AG04450 (cell line): Measurements from ENCODE around the gene FREY1. TPM values are rescaled to one million over a fixed set of nuclear protein-coding genes. Genes with fewer than 3 reads are reported as not detected.

Experiments used
- CTCF ChIA-PET: fragments of 300-600, 350-600 bp; formaldehyde crosslinking; extraction: SDS; loops from one replicate; lab custom pipeline; 2022; ENCODE audit warnings: antibody characterized with exemption, inconsistent platforms; lab: Charles Lee
- POLR2A ChIA-PET: fragments of 350-600 bp; formaldehyde crosslinking; extraction: SDS; loops from one replicate; lab custom pipeline; 2021; ENCODE audit warnings: antibody characterized with exemption, inconsistent platforms; lab: Yijun Ruan, JAX
- DNase-seq: peaks from one replicate; pipeline ENCODE4 v3.0.0-alpha.2; 2011; ENCODE audit warnings: low read depth, low spot score
- H3K27ac ChIP-seq: one replicate; pipeline ENCODE4 v1.5.1; 2012; ENCODE audit warnings: low read depth, low read length, control low read depth
- H3K27me3 ChIP-seq: one replicate; pipeline ENCODE4 v1.6.0; 2012; ENCODE audit warnings: low read length; ENCODE audit not compliant: control insufficient read depth, insufficient read depth
- H3K4me3 ChIP-seq: 2 replicates; pipeline ENCODE4 v1.5.1; 2011; ENCODE audit warnings: mild to moderate bottlenecking, low read depth, low read length, control low read depth
- H3K9me3 ChIP-seq: 2 replicates; pipeline ENCODE4 v1.5.1; 2012; ENCODE audit warnings: low read length; ENCODE audit not compliant: control insufficient read depth, insufficient read depth
- CTCF ChIP-seq: IDR thresholded peaks from 2 replicates; pipeline ENCODE4 v1.5.1; 2011; ENCODE audit warnings: low read depth, low read length, control low read depth, inconsistent platforms
- polyA plus RNA-seq: library from polyadenylated mRNA; depleted of rRNA; stranded (reverse); fragments of >200 nt; gene quantifications from 2 replicates; pipeline ENCODE4 v1.2.3, GENCODE V29; 2011

FREY1 gene
- polyA plus RNA-seq, 1 experiment = not detected

- ChIA-PET CTCF (interaction anchor here (1.4 kb wide), 1 partner anchor 41 kb away, joined by 3 read pairs; no protein-coding TSS in a partner anchor), POLR2A (no interaction called here)
- H3K4me3 ChIP-seq = no peak overlapping the region
- H3K27ac ChIP-seq = no peak overlapping the region
- no peak for DNase-seq
- H3K9me3 ChIP-seq = peaks cover 3% of the 10 kb centered on the region; the same call in 1 of the 2 replicates
- TF ChIP-seq CTCF = no peak
- peaks cover 51% of the 10 kb centered on the region for H3K27me3 ChIP-seq
Observed at GRCh38 chr11:45924036-45924915, 17.2 kb upstream of the FREY1 start.

DNA sequence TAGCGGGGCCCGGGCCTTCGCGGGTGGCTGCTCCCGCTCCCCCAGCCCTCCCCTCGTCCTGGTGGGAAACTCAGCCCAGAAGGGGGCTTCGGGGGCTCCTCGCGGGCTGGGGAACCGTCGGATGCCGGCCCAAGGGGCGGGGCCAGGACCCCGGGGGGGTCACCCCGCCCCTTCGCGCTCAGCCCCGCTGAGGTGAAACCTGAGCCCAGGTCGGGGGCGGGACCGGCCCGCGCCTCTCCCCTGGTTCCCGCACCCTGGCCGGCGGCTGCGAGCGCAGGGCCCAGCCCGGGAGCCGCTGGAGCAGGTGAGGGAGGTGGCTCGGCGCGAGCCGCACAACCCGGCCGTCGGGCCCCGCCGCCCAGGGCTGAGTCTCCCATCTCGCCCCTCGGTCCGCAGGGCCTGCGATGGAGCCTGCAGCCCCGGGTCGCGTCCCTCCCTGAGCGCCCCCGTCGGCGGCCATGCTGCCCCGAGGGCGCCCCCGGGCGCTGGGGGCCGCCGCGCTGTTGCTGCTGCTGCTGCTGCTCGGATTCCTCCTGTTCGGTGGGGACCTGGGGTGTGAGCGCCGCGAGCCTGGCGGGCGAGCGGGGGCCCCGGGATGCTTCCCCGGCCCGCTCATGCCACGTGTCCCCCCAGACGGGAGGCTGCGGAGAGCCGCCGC is 15.5 kb upstream of the FREY1 start, which contains the start of gene LARGE2:
LARGE2 (plus strand) TSS at position 232 of the 658 bp plus-strand sequence; CDS start at position 459, 227 bp downstream.
- ChIA-PET POLR2A (no interaction called here), CTCF (interaction anchor here (0.5 to 0.8 kb wide), 2 partner anchors 84 to 96 kb away, joined by 3 to 5 read pairs; no protein-coding TSS in a partner anchor)
- Histone ChIP-seq H3K27ac (no peak within 1 kb of the TSS), H3K9me3 (peaks cover 4% of the 10 kb centered on the region; the same call in 1 of the 2 replicates), H3K27me3 (peaks cover 51% of the 10 kb centered on the region), H3K4me3 (no peak within 1 kb of the TSS)
- DNase-seq = no peak
- no peak for TF ChIP-seq CTCF

GRCh38 chr11:45921561-45922424 is 14.7 kb upstream of the FREY1 start:
- no peak for TF ChIP-seq CTCF
- DNase-seq = no peak
- Histone ChIP-seq H3K4me3 (no peak overlapping the region), H3K9me3 (peaks cover 8% of the 10 kb centered on the region; the same call in 1 of the 2 replicates), H3K27me3 (peaks cover 50% of the 10 kb centered on the region), H3K27ac (no peak overlapping the region)
- CTCF ChIA-PET = no interaction called here
- POLR2A ChIA-PET = no interaction called here

DNA sequence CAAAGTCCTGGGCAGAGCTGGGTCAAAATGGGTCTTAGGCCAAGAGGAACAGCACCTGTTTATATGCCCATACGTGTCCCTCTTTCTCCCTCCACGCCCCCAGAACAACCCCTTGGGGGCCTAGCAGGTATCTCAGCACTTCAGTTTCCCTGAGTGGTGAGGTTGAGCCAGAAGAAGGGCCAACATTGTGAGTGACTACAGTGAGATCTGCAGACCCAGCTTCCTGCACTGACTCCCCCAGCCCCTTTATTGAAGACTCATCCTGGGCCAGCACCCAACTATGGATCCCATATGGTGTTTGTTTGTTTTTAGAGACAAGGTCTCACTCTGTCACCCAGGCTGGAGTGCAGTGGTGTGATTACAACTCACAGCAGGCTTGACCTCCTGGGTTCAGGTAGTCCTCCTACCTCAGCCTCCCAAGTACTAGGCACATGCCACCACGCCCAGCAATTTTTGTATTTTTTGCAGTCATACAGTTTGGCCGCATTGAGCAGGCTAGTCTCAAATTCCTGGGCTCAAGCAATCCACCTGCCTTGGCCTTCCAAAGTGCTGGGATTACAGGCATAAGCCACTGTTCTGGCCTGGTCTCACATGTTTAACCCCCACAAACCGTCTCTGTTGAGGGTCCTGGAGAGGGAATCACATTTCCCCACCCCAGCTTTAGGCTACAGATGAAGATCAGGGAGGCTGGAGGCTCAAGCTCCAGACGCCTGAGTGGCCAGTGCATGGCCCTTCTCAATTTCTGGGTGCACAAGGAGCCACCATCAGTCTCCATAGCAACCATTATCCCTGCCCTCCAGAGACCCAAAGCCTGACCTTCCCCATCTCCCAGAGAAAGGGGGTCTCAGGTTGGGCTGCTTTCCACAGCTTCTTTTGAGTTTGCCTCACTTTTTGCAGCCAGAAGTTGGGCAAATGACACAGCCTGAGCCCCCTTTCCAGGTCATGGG is 13.7 kb upstream of the FREY1 start:
- ChIA-PET POLR2A (no interaction called here), CTCF (no interaction called here)
- DNase-seq = no peak
- TF ChIP-seq CTCF = no peak
- Histone ChIP-seq H3K4me3 (no peak overlapping the region), H3K9me3 (peaks cover 8% of the 10 kb centered on the region; the same call in 1 of the 2 replicates), H3K27ac (no peak overlapping the region), H3K27me3 (peaks cover 44% of the 10 kb centered on the region)
